HG02763 (cell line): ENCODE data around the gene UQCR10.

Source experiments
- ATAC-seq: cut with Tn5 transposase; IDR thresholded peaks from one replicate; pipeline ENCODE4 v1.9.1; 2021; ENCODE audit warnings: mild to moderate bottlenecking, moderate library complexity; ENCODE audit not compliant: unreplicated experiment

The UQCR10 gene

DNA sequence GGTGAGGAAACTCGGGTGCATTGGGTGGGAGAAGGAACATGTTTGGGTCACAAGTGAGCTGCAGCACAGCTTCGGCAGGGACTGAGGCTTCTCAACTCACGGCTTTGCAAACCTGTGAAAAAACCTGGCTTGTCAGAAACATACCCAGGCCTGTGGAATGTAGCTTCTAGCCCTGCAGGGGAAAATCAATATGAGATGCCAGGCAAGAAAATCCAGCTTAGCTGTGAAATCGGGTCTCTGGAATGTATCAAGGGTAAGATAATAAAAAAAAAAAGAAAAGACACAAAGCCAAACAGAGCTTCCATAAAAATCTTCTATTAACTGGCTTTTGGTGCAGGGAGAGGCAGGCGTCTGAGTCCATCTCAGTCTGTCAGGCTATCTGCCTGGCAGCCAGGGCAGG, 28.5 kb downstream of the UQCR10 start:
- no peak for ATAC-seq

DNA sequence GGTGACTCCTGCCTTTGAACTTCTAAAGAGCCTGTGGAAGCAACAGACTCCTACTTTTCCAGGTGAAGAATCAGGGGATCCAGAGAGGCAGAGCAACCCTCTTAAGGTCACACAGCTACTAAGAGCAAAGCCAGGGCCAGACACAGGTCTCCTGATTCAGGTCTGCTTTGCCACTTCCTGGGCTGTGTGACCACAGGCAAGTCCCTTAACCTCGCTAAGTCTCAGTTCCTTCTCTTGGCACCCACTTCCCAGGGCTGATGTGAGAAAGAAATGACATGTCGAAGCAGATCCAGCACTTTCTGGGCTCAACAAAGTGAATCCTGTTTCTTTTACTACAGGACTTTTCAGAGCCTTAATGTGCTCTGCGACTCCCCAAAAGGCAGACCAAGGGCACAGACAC, 30.2 kb downstream of the UQCR10 start:
- no peak for ATAC-seq

DNA sequence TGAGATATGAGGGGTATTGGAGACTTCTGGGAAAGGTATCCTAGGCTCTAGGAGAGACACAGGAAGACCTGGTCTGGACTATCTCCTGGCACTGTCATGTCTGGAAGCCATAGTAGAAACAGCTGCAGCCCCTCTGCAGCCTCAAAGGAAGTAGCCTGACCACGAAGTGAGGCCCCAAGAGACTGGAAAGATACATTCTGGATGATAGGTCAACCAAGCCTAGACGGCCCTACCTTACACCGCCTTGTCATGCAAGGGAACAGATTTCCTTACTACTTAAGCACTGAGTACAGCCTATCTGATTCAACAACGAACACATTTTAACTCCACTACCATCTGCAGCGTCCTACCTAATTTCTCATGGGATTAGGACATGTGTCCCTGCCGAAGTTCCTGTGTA, 31.1 kb downstream of the UQCR10 start:
- ATAC-seq = no peak

DNA sequence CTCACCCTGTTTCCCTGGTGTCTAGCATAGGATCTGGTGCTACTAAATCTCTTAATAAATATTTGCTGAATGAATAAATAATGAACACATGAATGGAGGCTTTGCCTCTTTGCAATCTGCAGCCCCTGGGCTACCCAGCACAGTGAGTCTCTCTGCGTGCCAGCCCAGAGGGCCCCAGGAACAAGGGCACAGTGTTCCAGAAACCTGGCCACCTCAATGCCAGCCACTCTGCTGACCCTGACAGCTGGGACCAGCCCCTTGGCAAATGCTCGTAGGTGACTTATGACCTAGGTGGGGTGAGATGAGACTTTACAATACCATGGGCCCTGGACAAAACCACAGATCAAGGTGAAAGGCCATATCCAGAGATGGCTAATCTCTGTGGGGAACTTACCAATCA, 31.6 kb downstream of the UQCR10 start:
- no peak for ATAC-seq

DNA sequence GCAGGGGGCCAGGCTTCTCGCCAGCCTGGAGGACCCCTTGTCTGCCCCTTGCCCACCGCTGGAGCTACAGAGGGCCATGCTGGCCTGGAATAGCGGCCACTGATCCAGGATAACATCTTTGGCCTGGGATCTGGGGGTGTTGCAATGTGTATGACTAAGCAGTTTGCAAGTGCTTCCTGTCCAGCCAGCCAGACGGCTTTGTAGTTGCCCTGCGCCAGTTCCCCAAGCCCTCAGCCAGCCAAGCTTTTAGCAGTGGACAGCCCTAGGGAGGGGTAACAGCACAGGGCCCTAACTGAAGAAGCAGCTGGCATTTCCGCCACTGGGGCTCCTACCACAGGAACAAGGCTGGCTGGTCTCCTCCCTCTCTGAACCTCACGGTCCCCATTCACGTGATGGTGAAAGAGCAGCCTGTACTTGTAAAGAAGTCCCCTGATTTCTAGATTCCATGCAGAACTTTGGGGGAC, 32.1 kb downstream of the UQCR10 start:
- no peak for ATAC-seq

DNA sequence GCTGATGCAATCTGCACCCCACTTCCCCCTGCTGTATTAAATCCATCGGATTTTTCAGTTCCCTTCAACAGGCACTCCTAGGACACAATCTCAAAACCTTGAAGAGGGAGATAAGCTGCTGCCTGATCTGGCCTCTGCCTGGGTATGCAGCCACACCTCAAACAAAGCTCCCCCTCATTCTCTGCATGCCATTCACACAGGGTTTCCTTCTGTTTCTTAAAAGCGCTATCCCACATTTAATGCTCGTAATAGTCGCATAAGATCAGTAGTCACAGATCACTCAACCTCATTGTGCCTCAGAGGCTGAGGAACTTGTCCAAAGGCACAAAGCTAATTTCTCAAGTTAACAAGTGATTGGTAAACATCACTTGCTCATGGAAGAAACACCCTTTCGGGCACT, 34.0 kb downstream of the UQCR10 start:
- no peak for ATAC-seq

DNA sequence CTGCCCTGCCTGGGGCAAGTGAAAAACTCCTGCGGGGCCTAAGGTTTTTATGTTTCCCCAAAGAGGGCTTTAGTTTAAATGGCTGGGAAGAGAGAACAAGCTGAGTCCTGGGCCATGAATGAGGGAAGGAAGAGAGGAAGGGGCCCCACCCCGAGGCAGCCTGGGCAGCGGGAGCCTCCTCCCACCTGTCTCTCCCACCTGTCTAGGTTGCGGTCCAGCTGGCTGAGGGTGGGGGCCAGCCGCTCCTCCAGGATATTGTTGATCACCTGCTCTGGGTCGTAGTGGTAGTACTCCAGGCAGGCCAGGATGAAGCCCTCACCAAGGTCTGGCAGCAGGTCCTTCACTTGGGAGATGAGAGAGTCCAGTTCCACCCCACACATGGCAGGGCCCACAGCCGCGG, 34.6 kb downstream of the UQCR10 start:
- no peak for ATAC-seq

DNA sequence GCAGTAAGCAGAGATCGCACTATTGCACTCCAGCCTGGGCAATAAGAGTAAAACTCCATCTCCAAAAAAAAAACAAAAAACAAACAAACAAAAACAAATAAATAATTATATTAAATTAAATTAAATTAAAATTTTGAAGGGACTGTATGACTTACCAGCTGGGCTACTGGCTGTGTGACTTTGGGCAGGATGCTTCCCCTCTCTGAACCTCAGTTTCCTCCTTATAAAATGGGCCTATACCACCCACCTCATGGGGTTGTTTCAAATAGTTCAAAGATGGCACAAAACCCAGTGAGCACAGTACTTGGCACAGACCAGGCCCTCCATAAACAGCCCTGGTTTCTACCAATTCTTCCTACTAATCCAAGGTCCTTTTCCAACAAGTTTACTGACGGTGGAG, 36.0 kb downstream of the UQCR10 start:
- ATAC-seq = no peak

DNA sequence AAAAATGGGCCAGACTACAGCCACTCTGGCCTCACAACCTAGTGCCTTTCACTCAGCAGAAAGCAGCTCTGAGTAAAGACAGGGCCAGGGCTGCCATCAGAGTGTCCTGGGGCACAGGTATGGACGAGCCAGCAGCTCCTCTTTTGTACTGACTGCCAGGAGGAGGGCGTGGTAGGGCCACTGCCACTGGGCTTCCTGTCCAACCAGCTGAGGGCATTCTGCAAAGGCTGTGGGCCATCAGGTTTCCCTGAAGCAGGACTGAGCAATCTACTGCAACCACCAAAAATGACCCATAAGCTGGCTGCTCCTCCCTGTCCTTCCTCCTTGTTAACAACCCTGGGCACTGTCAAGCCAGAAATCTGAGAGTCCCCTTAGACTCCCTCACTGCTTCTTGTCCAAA, 37.8 kb downstream of the UQCR10 start:
- no peak for ATAC-seq

DNA sequence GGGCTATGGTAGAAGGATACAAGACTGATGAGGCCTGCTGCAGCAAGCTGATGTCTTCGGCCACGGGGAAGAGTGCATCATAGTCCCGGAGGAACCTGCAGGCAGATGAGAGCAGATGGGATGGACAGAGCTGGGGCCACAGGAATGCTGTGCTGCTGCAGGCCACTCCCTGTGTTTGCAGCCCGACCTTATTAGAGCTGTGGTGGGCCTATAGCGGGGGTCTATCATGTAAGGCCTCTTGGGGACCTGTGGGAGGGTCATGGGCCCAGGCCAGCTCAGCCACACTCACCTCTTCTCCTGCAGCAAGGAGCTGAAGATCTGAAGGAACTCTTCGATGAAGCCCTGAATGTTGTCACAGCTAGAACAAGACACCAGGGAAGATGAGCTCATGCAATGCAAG, 39.0 kb downstream of the UQCR10 start:
- ATAC-seq = no peak

DNA sequence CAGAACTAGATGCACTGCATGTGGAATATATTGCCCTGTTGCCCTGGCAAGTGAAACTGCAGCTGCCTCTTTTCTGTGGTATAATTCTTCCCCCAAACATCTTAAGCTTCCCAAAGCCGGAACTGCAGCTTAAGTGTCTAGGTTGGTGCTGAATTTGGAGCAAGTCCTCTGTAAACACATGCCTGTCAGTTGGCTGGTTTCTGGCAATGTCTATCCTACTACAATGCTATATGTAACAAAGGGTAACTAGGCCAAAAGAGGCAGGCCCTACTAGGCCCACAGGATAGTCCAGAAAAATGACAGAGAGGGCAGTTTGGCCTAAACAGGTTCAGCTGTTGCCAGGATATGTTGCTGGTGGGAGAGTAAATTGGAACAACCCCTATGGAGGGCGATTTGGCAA, 43.0 kb downstream of the UQCR10 start:
- ATAC-seq = no peak

DNA sequence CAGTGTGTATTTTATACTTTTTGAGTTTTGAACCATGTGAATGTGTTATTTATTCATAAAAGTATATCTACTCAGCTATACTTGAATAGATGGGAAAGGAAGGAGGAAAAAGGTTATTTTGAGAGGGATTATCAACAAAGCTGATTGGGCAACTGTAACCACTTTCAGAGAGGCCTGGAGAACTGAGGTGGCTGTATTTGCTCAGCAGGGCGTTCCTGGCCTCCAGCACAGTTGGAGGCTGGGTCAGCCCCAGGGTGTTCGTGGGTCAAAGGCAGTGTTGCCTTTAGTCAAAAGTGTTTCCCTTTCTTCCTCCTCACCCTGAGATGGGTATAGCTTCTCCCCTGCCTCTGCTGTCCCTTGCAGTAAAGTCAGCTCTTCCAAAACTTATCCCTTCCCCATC, 44.2 kb downstream of the UQCR10 start:
- no peak for ATAC-seq

DNA sequence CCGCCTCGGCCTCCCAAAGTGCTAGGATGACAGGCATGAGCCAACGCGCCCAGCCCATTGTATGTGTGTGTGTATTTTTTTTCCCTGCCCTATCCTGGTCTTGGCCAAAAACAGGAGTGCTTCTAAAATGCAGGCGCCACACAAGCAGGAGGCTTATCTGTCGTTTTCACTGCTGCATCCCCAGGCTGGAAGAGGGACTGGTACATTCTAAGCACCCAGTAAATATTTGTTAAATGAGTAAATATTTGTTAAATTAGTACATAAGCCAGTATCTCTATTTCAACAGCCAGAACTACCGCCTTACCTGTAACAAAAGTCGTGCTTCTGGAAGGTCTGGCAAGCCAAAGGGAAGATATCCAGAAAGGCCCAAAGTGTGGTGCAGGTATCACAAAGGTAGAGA, 46.0 kb downstream of the UQCR10 start:
- no peak for ATAC-seq

DNA sequence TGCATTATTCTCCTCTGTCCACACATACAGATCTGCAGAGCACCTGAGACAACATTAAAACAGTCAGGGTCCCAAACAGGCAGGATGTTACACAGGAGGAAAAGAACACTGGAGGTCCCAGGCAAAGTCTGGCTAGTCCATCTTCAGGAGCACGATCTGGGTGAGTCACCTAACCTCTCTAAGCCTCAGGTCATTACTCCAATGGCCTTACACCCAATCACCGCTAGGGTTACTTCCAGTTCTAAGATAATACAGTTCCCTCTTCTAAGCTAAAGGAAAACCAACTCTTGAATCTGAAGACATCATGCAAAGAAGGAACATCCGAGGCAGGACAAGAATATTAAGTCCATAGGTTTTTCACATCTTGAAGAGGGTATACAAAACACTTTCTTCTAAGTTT, 46.4 kb downstream of the UQCR10 start:
- no peak for ATAC-seq

DNA sequence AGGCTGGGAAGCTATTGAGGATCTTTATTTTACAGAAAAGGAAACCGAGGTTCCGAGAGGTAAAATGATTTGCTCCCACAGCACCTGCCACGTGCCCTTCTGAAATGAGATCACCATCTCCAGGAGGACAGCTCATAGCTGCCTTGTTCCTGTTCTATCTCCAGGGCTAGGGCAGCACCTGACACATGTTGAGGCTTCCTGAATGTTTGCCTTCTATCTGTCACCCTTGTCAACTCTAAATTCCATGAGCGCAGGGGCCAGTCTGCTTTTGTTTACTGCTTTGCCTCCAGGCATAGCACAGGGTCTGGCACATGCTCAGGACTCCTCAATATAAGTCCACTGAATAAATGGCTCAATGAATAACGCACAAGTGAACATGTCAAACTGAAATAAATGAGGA, 46.8 kb downstream of the UQCR10 start:
- no peak for ATAC-seq

DNA sequence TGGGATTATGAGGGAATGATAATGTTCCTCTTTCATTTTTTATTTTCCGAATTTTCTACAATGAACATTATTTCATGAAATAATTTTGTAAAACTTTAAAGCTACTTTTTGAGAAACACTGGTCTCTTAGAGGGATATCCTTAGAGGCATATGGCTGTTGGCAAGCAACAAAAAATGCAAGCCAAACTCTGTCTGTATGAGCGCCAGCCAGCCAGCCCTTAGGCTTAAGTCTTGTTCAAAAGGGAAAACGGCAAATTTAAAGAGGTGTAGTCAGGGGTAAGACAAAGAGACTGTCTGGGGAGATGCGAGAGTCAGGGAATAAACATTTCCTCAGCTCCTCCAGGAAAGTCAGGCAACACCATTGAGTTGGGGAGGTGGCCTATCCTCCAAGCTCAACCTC, 48.4 kb downstream of the UQCR10 start:
- no peak for ATAC-seq

DNA sequence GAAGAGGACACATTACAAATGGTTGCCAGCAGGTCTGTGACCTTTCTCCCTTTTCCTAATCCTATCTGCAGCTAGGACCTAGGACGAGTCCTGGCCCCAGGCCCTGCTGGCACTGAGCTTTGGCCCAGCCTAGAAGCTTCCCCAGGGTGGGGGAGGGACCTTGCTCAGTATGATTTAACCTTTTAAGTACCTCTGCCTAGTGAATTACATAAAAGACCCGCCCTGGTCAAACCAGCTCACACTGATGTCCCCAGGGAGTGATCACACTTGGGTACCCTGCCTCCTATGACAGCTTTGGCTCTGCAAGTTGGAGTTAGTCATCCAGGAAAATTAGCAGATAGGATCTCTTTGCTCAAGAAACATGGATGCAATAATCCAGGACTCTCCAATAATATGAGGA, 49.0 kb downstream of the UQCR10 start:
- no peak for ATAC-seq

DNA sequence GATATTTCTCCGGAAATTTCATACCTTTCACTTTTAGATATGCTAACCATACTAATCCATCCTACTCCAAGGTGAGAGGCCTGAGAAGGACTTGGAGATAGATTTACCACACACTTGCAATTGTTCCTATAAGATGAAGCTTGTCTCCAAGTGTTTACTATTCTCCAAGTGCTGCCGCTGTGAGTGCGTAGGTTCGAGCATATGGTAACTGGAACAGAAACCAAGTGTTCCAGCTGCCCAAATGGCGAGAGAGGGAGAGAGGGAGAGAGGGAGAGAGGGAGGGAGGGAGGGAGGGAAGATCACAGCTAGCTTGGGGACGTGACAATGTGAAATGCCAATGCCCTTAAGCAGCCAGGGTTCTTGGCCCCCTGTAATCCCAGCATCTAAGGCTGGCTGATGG, 49.4 kb downstream of the UQCR10 start:
- no peak for ATAC-seq

DNA sequence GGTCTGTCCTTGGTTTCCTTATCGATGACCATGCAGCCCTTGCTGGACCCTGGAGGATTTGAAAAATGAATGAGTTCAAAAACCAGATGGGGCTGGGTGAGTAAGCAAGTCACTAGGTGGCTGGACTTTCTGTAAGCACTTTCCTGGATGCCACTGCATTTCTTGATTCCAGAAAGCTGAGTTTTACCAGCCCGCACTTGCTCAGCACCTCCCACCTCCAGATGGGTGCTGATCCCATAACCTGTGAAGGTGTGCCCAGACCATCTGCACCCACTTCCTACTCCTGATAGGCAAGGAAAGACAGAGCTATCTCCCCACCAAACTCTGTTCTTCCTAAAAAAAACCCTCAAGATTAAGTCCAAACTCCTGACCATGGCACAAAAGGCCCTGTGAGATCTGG, 49.8 kb downstream of the UQCR10 start:
- no peak for ATAC-seq

DNA sequence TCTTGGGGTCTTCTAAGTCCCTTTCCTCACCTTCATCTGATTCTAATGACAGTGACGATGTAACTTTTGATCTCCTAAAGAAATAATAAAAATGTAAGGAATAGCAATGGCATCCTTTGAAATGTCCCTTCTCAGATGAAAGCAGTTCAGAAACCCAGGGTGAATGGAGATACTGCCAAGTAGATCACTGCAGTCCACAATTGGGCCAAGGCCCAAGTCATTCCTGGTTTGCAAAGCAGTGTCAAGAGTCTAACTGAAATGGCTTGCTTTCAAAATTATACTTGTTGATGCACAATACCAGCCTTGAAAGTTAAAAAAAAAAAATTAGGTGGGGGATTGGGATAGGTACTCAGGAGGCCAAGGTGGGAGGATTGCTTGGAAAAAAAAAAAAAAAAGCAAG, 50.6 kb downstream of the UQCR10 start:
- no peak for ATAC-seq

DNA sequence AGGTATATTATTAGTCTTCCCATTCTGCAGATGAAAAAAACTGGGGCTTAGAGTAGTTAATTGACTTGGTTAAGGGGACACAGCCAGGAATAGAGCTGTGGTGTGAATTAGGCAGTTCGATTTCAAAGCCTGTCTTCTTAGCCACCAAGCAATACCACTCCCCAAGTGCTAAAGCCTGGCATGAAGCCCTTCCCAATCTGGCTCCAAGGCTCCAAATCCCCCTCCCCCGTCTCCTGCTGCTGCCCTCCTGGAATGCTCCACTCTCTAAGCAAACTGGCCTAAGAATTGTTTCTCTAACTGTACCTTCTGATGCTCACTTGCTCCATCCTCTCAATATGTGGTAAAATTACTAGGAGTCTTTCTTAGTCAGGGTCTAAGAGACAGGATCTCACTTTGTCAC, 52.3 kb downstream of the UQCR10 start:
- ATAC-seq = no peak
